GM19463 (cell line): ENCODE measurements around the gene RNF40.
"Not testable (repeated sequence)": the region's sequence is repeated elsewhere in the genome, so short reads cannot be mapped to it uniquely, and the experiment has no call there.

Source experiments
- ATAC-seq: cut with Tn5 transposase; IDR thresholded peaks from one replicate; pipeline ENCODE4 v1.9.1; 2021; ENCODE audit warnings: mild to moderate bottlenecking, moderate library complexity; ENCODE audit not compliant: unreplicated experiment

RNF40 gene

GRCh38 chr16:30780549-30780948, 18.4 kb downstream of the RNF40 start:
- no peak for ATAC-seq

GRCh38 chr16:30782486-30783279, 20.6 kb downstream of the RNF40 start:
- no peak for ATAC-seq

- ATAC-seq = no peak
These were observed 21.4 kb downstream of the RNF40 start for GRCh38 chr16:30783280-30784109.

- ATAC-seq = no peak
These were observed 22.1 kb downstream of the RNF40 start for GRCh38 chr16:30784215-30784614.

GRCh38 chr16:30785126-30786106, 23.3 kb downstream of the RNF40 start:
- ATAC-seq = no peak

GRCh38 chr16:30786115-30786935, 24.2 kb downstream of the RNF40 start:
- no peak for ATAC-seq

GRCh38 chr16:30786936-30787612, 25.0 kb downstream of the RNF40 start, which contains the start of gene ZNF629:
Gene ZNF629 (minus strand): TSS chr16:30787205. CDS start chr16:30784482, 2,723 bp downstream.
- no peak for ATAC-seq

GRCh38 chr16:30787613-30788378, 25.7 kb downstream of the RNF40 start:
- no peak for ATAC-seq

- no peak for ATAC-seq
These were observed 31.5 kb downstream of the RNF40 start for GRCh38 chr16:30793508-30794069.

- ATAC-seq = no peak
These were observed 32.5 kb downstream of the RNF40 start for GRCh38 chr16:30794634-30795033.

GRCh38 chr16:30797670-30798309, 35.7 kb downstream of the RNF40 start:
- ATAC-seq = no peak

GRCh38 chr16:30802936-30803335, 40.8 kb downstream of the RNF40 start:
- no peak for ATAC-seq

GRCh38 chr16:30805056-30805369, 42.9 kb downstream of the RNF40 start:
- no peak for ATAC-seq

GRCh38 chr16:30805370-30806169, 43.4 kb downstream of the RNF40 start:
- peak; percentile 53 for ATAC-seq

- no peak for ATAC-seq
These were observed 46.0 kb downstream of the RNF40 start for GRCh38 chr16:30808146-30808545.

GRCh38 chr16:30808890-30809426, 46.8 kb downstream of the RNF40 start:
- not testable (repeated sequence) for ATAC-seq

GRCh38 chr16:30809675-30810074, 47.6 kb downstream of the RNF40 start:
- ATAC-seq = not testable (repeated sequence)
